SK-N-SH treated with all-trans-retinoic acid at 6 μM for 48 hours (cell line): ENCODE measurements around the gene TH.

ENCODE experiments used
- ATAC-seq: fragments of 200-7000 bp; cut with Tn5 transposase; 3 replicates; pipeline ENCODE4 v1.9.1; 2020; ENCODE audit warnings: mild to moderate bottlenecking, moderate library complexity
- BACH2 ChIP-seq: fragments of 250-450 bp; sonication (Bioruptor Pico); IDR thresholded peaks from 2 replicates; pipeline ENCODE4 v1.9.0; 2021; ENCODE audit warnings: mild to moderate bottlenecking, borderline replicate concordance
- CSDC2 ChIP-seq: fragments of 250-450 bp; sonication (Bioruptor Pico); IDR thresholded peaks from 2 replicates; pipeline ENCODE4 v1.5.0; 2020; ENCODE audit warnings: mild to moderate bottlenecking, moderate library complexity
- ESRRG ChIP-seq: fragments of 250-450 bp; sonication (Bioruptor Pico); IDR thresholded peaks from 2 replicates; pipeline ENCODE4 v1.6.1; 2021; ENCODE audit warnings: mild to moderate bottlenecking
- GLIS3 ChIP-seq: fragments of 250-450 bp; sonication (Bioruptor Pico); IDR thresholded peaks from 2 replicates; pipeline ENCODE4 v1.5.0; 2020; ENCODE audit warnings: mild to moderate bottlenecking, moderate library complexity
- ISL1 ChIP-seq: fragments of 250-450 bp; sonication (Bioruptor Pico); IDR thresholded peaks from 2 replicates; pipeline ENCODE4 v2.1.2; 2022; ENCODE audit warnings: mild to moderate bottlenecking, moderate library complexity
- OSR1 ChIP-seq: fragments of 250-450 bp; sonication (Bioruptor Pico); IDR thresholded peaks from 2 replicates; pipeline ENCODE4 v1.8.0; 2022; ENCODE audit warnings: moderate library complexity, mild to moderate bottlenecking, inconsistent platforms
- PPARA ChIP-seq: fragments of 250-450 bp; sonication (Bioruptor Pico); IDR thresholded peaks from 2 replicates; pipeline ENCODE4 v1.5.0; 2020; ENCODE audit warnings: mild to moderate bottlenecking, borderline replicate concordance
- RARB ChIP-seq: fragments of 250-450 bp; sonication (Bioruptor Pico); IDR thresholded peaks from 2 replicates; pipeline ENCODE4 v1.8.0; 2021; ENCODE audit warnings: mild to moderate bottlenecking, moderate library complexity
- SNAI2 ChIP-seq: fragments of 250-450 bp; sonication (Bioruptor Pico); IDR thresholded peaks from 2 replicates; pipeline ENCODE4 v1.5.0; 2020; ENCODE audit warnings: mild to moderate bottlenecking, moderate library complexity
- ZFP30 ChIP-seq: fragments of 450-650 bp; formaldehyde crosslinking; IDR thresholded peaks from 2 replicates; pipeline ENCODE4 v1.5.0; 2022; ENCODE audit warnings: mild to moderate bottlenecking, moderate library complexity
- ZNF565 ChIP-seq: fragments of 450-650 bp; formaldehyde crosslinking; conservative IDR thresholded peaks from 2 replicates; pipeline ENCODE4 v1.5.0; 2020; ENCODE audit warnings: low read depth, mild to moderate bottlenecking, moderate library complexity
- ZNF70 ChIP-seq: fragments of 450-650 bp; formaldehyde crosslinking; IDR thresholded peaks from 2 replicates; pipeline ENCODE4 v1.5.0; 2020; ENCODE audit warnings: mild to moderate bottlenecking, moderate library complexity
- ZNF8 ChIP-seq: fragments of 450-650 bp; formaldehyde crosslinking; IDR thresholded peaks from 2 replicates; pipeline ENCODE4 v1.5.0; 2020; ENCODE audit warnings: mild to moderate bottlenecking, moderate library complexity
- TF ChIP-seq, protein P1 (sequence below): fragments of 250-450 bp; sonication (Bioruptor Pico); IDR thresholded peaks from 2 replicates; pipeline ENCODE4 v1.5.1; 2020; ENCODE audit warnings: low read depth, mild to moderate bottlenecking, moderate library complexity
- TF ChIP-seq, protein P2 (sequence below): fragments of 250-450 bp; sonication (Bioruptor Pico); IDR thresholded peaks from 2 replicates; pipeline ENCODE4 v1.8.0; 2020; ENCODE audit warnings: mild to moderate bottlenecking, moderate library complexity, borderline replicate concordance
- TF ChIP-seq, protein P3 (sequence below): fragments of 250-450 bp; sonication (Bioruptor Pico); IDR thresholded peaks from 2 replicates; pipeline ENCODE4 v1.8.0; 2021; ENCODE audit warnings: low read depth, mild to moderate bottlenecking, moderate library complexity, borderline replicate concordance

Gene TH

DNA sequence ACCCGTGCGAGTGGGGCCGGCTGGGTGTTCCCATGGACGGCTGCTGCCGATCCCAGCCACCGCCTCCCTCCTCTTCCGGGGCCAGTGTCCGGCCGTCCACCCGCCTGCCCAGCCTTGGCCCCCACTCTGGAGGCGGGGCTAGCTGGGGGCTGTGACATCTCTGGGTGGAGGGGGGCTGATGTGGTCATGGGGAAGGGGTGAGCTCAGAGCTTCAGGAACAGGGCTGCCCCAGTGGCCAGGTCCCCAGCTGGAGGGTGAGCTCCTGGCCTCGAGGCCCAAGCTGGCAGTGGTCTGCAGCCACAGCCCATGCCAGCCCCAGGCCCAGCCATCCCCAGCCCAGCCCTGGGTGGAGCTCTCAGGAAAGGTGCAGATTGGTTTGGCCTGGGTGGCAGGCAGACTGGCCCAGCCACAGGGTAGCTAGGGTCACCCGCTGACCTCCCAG lies 13.3 kb downstream of the TH start (continued):
- TF ChIP-seq, protein P1, sequence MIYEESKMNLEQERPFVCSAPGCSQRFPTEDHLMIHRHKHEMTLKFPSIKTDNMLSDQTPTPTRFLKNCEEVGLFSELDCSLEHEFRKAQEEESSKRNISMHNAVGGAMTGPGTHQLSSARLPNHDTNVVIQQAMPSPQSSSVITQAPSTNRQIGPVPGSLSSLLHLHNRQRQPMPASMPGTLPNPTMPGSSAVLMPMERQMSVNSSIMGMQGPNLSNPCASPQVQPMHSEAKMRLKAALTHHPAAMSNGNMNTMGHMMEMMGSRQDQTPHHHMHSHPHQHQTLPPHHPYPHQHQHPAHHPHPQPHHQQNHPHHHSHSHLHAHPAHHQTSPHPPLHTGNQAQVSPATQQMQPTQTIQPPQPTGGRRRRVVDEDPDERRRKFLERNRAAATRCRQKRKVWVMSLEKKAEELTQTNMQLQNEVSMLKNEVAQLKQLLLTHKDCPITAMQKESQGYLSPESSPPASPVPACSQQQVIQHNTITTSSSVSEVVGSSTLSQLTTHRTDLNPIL (CRISPR knock-in tag), result no peak
- TF ChIP-seq ZNF70, result no peak
- TF ChIP-seq SNAI2 (CRISPR knock-in tag), result no peak
- TF ChIP-seq ZNF565 (CRISPR knock-in tag), result no peak
- no peak for TF ChIP-seq ZFP30 (CRISPR knock-in tag)
- TF ChIP-seq OSR1, result no peak
- TF ChIP-seq BACH2 (CRISPR knock-in tag), result no peak
- TF ChIP-seq, protein P2, sequence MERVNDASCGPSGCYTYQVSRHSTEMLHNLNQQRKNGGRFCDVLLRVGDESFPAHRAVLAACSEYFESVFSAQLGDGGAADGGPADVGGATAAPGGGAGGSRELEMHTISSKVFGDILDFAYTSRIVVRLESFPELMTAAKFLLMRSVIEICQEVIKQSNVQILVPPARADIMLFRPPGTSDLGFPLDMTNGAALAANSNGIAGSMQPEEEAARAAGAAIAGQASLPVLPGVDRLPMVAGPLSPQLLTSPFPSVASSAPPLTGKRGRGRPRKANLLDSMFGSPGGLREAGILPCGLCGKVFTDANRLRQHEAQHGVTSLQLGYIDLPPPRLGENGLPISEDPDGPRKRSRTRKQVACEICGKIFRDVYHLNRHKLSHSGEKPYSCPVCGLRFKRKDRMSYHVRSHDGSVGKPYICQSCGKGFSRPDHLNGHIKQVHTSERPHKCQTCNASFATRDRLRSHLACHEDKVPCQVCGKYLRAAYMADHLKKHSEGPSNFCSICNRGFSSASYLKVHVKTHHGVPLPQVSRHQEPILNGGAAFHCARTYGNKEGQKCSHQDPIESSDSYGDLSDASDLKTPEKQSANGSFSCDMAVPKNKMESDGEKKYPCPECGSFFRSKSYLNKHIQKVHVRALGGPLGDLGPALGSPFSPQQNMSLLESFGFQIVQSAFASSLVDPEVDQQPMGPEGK (CRISPR knock-in tag), result no peak

DNA sequence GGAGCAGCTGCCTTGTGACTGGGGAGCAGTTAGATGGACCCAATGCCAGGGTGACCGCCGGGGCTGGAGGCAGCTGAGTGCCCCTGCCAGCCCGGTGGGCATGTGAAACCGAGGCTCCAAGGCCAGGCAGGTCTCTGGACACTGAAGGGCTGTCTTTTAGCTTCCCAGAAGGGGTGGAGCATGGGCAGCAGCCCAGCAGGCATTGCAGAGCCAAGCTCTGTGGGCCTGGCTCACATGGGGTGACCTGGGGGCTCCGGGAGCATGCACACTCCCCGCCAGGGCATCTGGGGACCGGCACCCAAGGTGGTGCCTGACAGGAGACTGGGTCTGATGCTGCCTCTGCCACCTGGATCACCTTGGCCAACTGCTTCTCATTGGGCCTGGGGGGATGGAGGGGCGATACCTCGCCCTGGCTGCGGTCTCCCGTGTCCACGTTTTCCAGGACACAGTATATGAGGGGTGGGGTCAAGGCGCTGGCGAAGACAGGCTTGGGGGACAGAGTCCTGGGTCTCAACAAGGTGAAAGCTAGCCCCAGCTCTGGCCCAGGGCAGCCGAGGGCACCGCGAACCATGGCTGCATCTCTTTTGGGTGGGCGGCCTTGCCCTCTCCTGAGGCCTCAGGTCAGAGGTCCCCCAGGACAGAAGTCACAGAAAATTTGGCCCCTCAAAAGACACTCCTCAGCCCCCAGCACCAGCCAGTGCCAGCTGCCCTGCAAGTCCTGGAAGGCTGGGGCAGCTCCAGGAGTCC lies 14.1 kb downstream of the TH start:
- TF ChIP-seq BACH2 (CRISPR knock-in tag), result no peak
- no peak for TF ChIP-seq ZNF565 (CRISPR knock-in tag)
- no peak for TF ChIP-seq OSR1
- no peak for TF ChIP-seq ZFP30 (CRISPR knock-in tag)
- ATAC-seq, result no peak

DNA sequence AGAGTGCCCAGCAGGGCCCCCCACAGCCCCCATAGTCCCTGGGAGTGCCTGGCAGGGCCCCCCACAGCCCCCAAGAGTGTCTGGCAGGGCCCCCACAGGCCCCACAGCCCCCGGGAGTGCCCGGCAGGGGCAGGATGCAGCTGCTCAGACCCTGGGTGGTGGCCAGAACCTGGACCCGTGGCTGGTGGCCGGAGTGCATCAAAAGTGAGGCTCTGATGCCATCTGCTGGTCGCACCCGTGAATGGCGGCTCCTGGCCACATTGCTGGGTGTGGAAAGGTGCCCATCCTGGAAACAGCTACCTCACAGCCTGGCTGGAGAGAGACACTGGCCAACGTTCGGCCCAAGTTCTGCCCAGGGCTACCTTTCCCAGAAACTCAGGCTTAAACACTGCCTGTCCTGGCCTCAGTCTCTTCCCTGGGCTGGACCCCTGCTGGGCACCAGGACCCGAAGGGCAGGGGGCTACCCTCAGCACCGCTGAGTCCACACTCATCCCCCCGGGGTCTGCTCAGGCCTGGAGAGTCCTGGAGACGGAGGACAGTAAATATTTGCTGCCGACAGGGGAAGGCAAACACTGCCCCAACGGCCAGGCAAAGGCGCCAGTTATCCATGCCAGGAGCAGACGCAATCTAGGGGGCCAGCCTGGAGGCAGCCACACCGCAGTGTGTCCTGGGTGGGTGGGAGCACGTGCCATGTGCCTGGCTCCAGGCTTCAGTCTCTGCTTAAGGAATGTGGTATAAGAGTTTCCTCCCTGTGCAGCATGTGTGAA lies 15.0 kb downstream of the TH start:
- TF ChIP-seq GLIS3 (CRISPR knock-in tag), result no peak
- peak; percentile 83 for ATAC-seq

DNA sequence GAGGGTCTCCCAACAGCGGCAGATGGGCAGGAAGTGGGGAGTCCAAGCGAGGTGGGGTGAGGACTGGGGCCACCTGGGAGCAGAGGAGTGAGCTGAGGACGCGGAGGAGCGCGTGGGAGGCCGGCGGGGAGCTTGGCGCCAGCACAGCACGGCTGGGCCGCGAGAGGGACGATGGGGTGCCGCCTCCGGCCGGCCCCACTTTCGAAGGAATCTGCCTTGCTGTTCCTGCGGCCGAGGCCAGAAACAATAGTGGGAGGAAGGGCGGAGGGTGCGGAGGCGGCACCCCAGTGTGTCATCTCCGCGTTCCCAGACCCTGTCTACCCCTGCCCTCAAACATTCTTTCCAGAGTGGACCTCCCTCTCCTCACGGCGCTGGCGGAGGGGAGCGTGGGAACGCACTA lies 16.1 kb downstream of the TH start:
- ATAC-seq, result no peak
- TF ChIP-seq, protein P2 (CRISPR knock-in tag), result no peak

DNA sequence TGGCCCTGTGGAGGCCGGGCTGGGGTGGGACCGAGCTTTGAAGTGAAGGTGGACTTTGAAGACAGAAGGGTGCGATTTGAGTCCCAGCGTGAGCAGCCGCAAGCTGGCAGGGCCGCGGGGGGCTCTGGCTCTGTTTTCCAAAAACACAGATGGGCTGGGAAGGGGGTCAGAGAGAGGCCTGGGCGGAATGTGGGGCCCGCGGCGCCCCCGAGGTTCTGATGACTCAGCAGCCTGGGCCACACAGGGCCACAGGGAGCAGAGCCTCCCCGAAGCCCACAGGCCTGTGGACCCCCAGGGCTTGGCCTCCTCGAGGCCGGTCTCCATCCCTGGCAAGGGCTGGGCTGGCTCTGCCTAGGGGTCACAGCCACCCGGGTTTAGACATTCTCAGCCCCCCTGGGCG lies 16.7 kb downstream of the TH start:
- ATAC-seq, result no peak
- TF ChIP-seq, protein P1 (CRISPR knock-in tag), result no peak
- TF ChIP-seq RARB (CRISPR knock-in tag) (no peak), PPARA (CRISPR knock-in tag) (no peak), CSDC2 (CRISPR knock-in tag) (no peak), ESRRG (CRISPR knock-in tag) (no peak), BACH2 (CRISPR knock-in tag) (no peak), ZNF8 (CRISPR knock-in tag) (no peak), SNAI2 (CRISPR knock-in tag) (no peak), ZNF70 (no peak)

DNA sequence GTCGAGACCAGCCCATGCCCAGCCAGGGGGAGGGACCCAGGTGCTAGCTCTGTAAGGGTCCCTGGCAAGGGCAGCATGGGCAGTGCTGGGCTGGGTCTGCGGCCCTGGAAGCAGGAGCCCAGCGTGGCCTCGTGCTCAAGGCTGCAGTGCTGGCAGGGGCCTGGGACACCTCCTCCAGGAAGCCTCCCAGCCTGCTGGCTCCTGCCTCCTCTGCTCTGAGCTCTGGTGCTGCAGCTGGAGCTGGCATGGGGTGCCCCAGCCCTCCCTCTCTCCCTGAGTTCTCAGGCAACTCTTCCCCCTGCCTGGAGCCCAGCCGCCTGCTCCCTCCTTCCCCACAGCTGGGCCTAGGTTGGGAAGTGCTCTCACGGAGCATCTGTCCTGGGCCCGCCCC lies 17.4 kb downstream of the TH start:
- no peak for ATAC-seq

More for the DNA sequence above, 17.4 kb downstream of the TH start:
- TF ChIP-seq ZNF70, result no peak
- TF ChIP-seq, protein P1 (CRISPR knock-in tag), result no peak
- TF ChIP-seq ISL1 (CRISPR knock-in tag), result no peak
- TF ChIP-seq SNAI2 (CRISPR knock-in tag), result no peak
- TF ChIP-seq, protein P2 (CRISPR knock-in tag), result no peak
- TF ChIP-seq, protein P3, sequence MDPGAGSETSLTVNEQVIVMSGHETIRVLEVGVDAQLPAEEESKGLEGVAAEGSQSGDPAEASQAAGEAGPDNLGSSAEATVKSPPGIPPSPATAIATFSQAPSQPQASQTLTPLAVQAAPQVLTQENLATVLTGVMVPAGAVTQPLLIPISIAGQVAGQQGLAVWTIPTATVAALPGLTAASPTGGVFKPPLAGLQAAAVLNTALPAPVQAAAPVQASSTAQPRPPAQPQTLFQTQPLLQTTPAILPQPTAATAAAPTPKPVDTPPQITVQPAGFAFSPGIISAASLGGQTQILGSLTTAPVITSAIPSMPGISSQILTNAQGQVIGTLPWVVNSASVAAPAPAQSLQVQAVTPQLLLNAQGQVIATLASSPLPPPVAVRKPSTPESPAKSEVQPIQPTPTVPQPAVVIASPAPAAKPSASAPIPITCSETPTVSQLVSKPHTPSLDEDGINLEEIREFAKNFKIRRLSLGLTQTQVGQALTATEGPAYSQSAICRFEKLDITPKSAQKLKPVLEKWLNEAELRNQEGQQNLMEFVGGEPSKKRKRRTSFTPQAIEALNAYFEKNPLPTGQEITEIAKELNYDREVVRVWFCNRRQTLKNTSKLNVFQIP (CRISPR knock-in tag), result no peak
- TF ChIP-seq RARB (CRISPR knock-in tag), result no peak
- TF ChIP-seq ZNF8 (CRISPR knock-in tag), result no peak
- no peak for TF ChIP-seq OSR1
